H1 (cell line): ENCODE measurements around the gene TMEM225B. TPM values are rescaled to one million over a fixed set of nuclear protein-coding genes. Genes with fewer than 3 reads are reported as not detected.

Source experiments
- KDM1A ChIP-seq: fragments of 200-600, 300-600 bp; sonication (generic); IDR thresholded peaks from 2 replicates; pipeline ENCODE4 v1.7.1; 2016; ENCODE audit warnings: mild to moderate bottlenecking, low read length, borderline replicate concordance
- polyA plus RNA-seq, 7 experiments: library from polyadenylated mRNA; depleted of rRNA in 3 of 7; stranded (reverse) in 5 of 7; unstranded in 2 of 7; fragments of >200 nt in 5 of 7; fragments of 200-250 nt in 2 of 7; gene quantifications; 1 replicate in 5 of 7; 2 replicates in 1 of 7; 4 replicates in 1 of 7; pipeline versions ENCODE4 v1.2.1 to v1.2.3, GENCODE V29; 2011 to 2013; ENCODE audit warnings: missing spikeins in 2 of 7, mixed read lengths in 2 of 7
- total RNA-seq: library from RNA; stranded (reverse); fragmentation: NEBNext Ultra II Directional; extraction: Animal tissue kit (Norgen Biotek cat#: 25700); gene quantifications from 2 replicates; pipeline ENCODE4 v1.2.1, GENCODE V29; 2021

Gene TMEM225B
- total and polyA plus RNA-seq, 2 of the 8 experiments (the other 6 are each of a cell fraction or from before 2014, with no cell fraction given): 0.68 TPM; not detected in 1

DNA sequence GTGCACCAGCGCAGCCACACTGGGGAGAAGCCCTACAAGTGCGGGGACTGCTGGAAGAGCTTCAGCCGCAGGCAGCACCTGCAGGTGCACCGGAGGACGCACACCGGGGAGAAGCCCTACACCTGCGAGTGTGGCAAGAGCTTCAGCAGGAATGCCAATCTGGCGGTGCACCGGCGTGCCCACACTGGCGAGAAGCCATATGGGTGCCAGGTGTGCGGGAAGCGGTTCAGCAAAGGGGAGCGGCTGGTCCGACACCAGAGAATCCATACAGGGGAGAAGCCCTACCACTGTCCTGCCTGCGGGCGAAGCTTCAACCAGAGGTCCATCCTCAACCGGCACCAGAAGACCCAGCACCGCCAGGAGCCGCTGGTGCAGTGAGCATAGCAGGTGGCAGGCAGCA is 31.6 kb downstream of the TMEM225B start (continued):
- no peak for TF ChIP-seq KDM1A
